Panc1 (cell line): ENCODE results near the gene SSTR1. TPM values are rescaled to one million over a fixed set of nuclear protein-coding genes. Genes with fewer than 3 reads are reported as not detected.

Source experiments
- ATAC-seq: fragments of 200-7000 bp; cut with Tn5 transposase; 2 replicates; pipeline ENCODE4 v1.9.1; 2020; ENCODE audit warnings: mild to moderate bottlenecking, moderate library complexity
- BruUV-seq: library from RNA; stranded (reverse); fragments of 400-500 nt; replicated peaks from 2 replicates; lab custom pipeline; 2021; lab: Mats Ljungman, UMichigan
- CTCF ChIA-PET: fragments of 300-600 bp; sonication (Branson Sonifier 250); formaldehyde crosslinking; loops from one replicate; lab custom pipeline; 2022; ENCODE audit warnings: antibody characterized with exemption; lab: Charles Lee
- POLR2A ChIA-PET: fragments of 300-600 bp; sonication (Branson Sonifier 250); formaldehyde crosslinking; loops from one replicate; lab custom pipeline; 2022; ENCODE audit warnings: antibody characterized with exemption; lab: Charles Lee
- DNase-seq: peaks from one replicate; pipeline ENCODE4 v3.0.0-alpha.2; 2010; ENCODE audit warnings: low read depth, low spot score
- H3K27ac ChIP-seq: 2 replicates; pipeline ENCODE4 v1.5.1; 2011; ENCODE audit warnings: mild to moderate bottlenecking, low read length, inconsistent platforms
- H3K27me3 ChIP-seq: fragments of 200-500 bp; sonication (Bioruptor generic); 2 replicates; pipeline ENCODE4 v1.6.0; 2014; ENCODE audit warnings: low read length, inconsistent platforms; ENCODE audit not compliant: control insufficient read depth, insufficient read depth
- H3K36me3 ChIP-seq: fragments of 200-500 bp; sonication (Bioruptor generic); 2 replicates; pipeline ENCODE4 v1.5.1; 2014; ENCODE audit warnings: inconsistent platforms, mild to moderate bottlenecking, low read length, moderate library complexity; ENCODE audit not compliant: control insufficient read depth, insufficient read depth
- H3K4me1 ChIP-seq: 2 replicates; pipeline ENCODE4 v1.5.1; 2011; ENCODE audit warnings: inconsistent platforms, mild to moderate bottlenecking, low read length, moderate library complexity; ENCODE audit not compliant: control insufficient read depth, insufficient read depth
- H3K4me3 ChIP-seq, 2 experiments: 2 replicates each; pipeline ENCODE4 v1.5.1; 2011 to 2012; ENCODE audit warnings: low read depth in 2 of 2, low read length in 2 of 2, mild to moderate bottlenecking in 2 of 2, inconsistent platforms in 1 of 2, moderate library complexity in 1 of 2
- H3K9me3 ChIP-seq: fragments of 200-500 bp; sonication (Bioruptor generic); 2 replicates; pipeline ENCODE4 v1.5.1; 2014; ENCODE audit warnings: low read depth, mild to moderate bottlenecking, inconsistent platforms, low read length, moderate library complexity; ENCODE audit not compliant: control insufficient read depth, insufficient read depth
- POLR2AphosphoS5 ChIP-seq: IDR thresholded peaks from 2 replicates; pipeline ENCODE4 v1.6.1; 2012; ENCODE audit warnings: mild to moderate bottlenecking, low read depth, low read length, moderate library complexity
- SIN3A ChIP-seq: IDR thresholded peaks from 2 replicates; pipeline ENCODE4 v1.6.1; 2012; ENCODE audit warnings: low read depth, mild to moderate bottlenecking, low read length, moderate library complexity, borderline replicate concordance; ENCODE audit not compliant: insufficient read depth
- TCF7L2 ChIP-seq: IDR thresholded peaks from 2 replicates; pipeline ENCODE4 v1.6.1; 2011; ENCODE audit warnings: mild to moderate bottlenecking, low read depth, low read length, inconsistent platforms
- in situ Hi-C: cut with HindIII; loops from 2 replicates; pipeline ENCODE4 v1.10.0; 2016; ENCODE audit warnings: low sequenced_read_pairs, low pct_unique_long_range_greater_than_20kb
- intact Hi-C: fragments of 100-400 bp; cut with micrococcal nuclease; formaldehyde crosslinking; loops from one replicate; pipeline ENCODE4 v1.10.0; 2022; ENCODE audit not compliant: unreplicated experiment
- total RNA-seq: library from RNA; stranded (reverse); gene quantifications from one replicate; pipeline ENCODE4 v1.2.1, GENCODE V29; 2021; ENCODE audit not compliant: unreplicated experiment
- TF ChIP-seq, protein P1 (sequence below), 2 experiments: IDR thresholded peaks; 2 replicates each; pipeline ENCODE4 v1.6.1; 2011 to 2012; ENCODE audit warnings: low read depth in 2 of 2, control low read depth in 1 of 2, low read length in 1 of 2, mild to moderate bottlenecking in 1 of 2, moderate library complexity in 1 of 2; ENCODE audit not compliant: insufficient read depth in 1 of 2
- TF ChIP-seq, protein P2 (sequence below): fragments of 450-650 bp; IDR thresholded peaks from 2 replicates; pipeline ENCODE4 v1.5.1; 2017; ENCODE audit warnings: mild to moderate bottlenecking

SSTR1 gene
- total RNA-seq, 1 experiment from 2014 or later, result not detected

GRCh38 chr14:38221077-38221476 is 13.4 kb downstream of the SSTR1 start:
- H3K9me3 ChIP-seq, result no peaks in the 10 kb centered on the region
- no peak overlapping the region for H3K27ac ChIP-seq
- no TSS peak for BruUV-seq
- no peaks in the 10 kb centered on the region for H3K27me3 ChIP-seq
- POLR2A ChIA-PET, result no interaction called here
- no peak for TF ChIP-seq POLR2AphosphoS5
- TF ChIP-seq TCF7L2, result no peak
- no peak for TF ChIP-seq SIN3A
- TF ChIP-seq, protein P1, sequence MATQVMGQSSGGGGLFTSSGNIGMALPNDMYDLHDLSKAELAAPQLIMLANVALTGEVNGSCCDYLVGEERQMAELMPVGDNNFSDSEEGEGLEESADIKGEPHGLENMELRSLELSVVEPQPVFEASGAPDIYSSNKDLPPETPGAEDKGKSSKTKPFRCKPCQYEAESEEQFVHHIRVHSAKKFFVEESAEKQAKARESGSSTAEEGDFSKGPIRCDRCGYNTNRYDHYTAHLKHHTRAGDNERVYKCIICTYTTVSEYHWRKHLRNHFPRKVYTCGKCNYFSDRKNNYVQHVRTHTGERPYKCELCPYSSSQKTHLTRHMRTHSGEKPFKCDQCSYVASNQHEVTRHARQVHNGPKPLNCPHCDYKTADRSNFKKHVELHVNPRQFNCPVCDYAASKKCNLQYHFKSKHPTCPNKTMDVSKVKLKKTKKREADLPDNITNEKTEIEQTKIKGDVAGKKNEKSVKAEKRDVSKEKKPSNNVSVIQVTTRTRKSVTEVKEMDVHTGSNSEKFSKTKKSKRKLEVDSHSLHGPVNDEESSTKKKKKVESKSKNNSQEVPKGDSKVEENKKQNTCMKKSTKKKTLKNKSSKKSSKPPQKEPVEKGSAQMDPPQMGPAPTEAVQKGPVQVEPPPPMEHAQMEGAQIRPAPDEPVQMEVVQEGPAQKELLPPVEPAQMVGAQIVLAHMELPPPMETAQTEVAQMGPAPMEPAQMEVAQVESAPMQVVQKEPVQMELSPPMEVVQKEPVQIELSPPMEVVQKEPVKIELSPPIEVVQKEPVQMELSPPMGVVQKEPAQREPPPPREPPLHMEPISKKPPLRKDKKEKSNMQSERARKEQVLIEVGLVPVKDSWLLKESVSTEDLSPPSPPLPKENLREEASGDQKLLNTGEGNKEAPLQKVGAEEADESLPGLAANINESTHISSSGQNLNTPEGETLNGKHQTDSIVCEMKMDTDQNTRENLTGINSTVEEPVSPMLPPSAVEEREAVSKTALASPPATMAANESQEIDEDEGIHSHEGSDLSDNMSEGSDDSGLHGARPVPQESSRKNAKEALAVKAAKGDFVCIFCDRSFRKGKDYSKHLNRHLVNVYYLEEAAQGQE (IDR thresholded peaks at IDR 0.05; ENCODE audit: insufficient read depth in 1 of 2, low read depth in 2 of 2, low read length in 1 of 2), result no peak
- TF ChIP-seq, protein P2, sequence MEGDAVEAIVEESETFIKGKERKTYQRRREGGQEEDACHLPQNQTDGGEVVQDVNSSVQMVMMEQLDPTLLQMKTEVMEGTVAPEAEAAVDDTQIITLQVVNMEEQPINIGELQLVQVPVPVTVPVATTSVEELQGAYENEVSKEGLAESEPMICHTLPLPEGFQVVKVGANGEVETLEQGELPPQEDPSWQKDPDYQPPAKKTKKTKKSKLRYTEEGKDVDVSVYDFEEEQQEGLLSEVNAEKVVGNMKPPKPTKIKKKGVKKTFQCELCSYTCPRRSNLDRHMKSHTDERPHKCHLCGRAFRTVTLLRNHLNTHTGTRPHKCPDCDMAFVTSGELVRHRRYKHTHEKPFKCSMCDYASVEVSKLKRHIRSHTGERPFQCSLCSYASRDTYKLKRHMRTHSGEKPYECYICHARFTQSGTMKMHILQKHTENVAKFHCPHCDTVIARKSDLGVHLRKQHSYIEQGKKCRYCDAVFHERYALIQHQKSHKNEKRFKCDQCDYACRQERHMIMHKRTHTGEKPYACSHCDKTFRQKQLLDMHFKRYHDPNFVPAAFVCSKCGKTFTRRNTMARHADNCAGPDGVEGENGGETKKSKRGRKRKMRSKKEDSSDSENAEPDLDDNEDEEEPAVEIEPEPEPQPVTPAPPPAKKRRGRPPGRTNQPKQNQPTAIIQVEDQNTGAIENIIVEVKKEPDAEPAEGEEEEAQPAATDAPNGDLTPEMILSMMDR, result no peak
- DNase-seq (no peak), ATAC-seq (no peak)
- no peaks in the 10 kb centered on the region for H3K36me3 ChIP-seq
- H3K4me1 ChIP-seq, result no peaks in the 10 kb centered on the region
- no peak overlapping the region for H3K4me3 ChIP-seq
- intact Hi-C loops (no loop called here), in situ Hi-C loops (no loop called here)
- CTCF ChIA-PET, result no interaction called here

GRCh38 chr14:38224338-38224737 is 16.6 kb downstream of the SSTR1 start:
- ChIA-PET POLR2A (no interaction called here), CTCF (no interaction called here)
- Histone ChIP-seq H3K36me3 (no peaks in the 10 kb centered on the region), H3K27ac (no peak overlapping the region), H3K4me3 (no peak overlapping the region), H3K9me3 (no peaks in the 10 kb centered on the region), H3K27me3 (no peaks in the 10 kb centered on the region), H3K4me1 (no peaks in the 10 kb centered on the region)
- in situ Hi-C loops (no loop called here), intact Hi-C loops (no loop called here)
- no peak for ATAC-seq
- DNase-seq, result no peak
- no TSS peak for BruUV-seq
- TF ChIP-seq SIN3A (no peak), TCF7L2 (no peak), POLR2AphosphoS5 (no peak)
- TF ChIP-seq, protein P2, result no peak
- TF ChIP-seq, protein P1 (IDR thresholded peaks at IDR 0.05; ENCODE audit: insufficient read depth in 1 of 2, low read depth in 2 of 2, low read length in 1 of 2), result no peak
